Activated B cell treated with CpG ODN at 0.5 μM for 24 hours (primary cell): ENCODE measurements around the gene LDLRAD4. TPM values are rescaled to one million over a fixed set of nuclear protein-coding genes. Genes with fewer than 3 reads are reported as not detected.

Experiments
- ATAC-seq: fragments of 200-7000 bp; cut with Tn5 transposase; one replicate; pipeline ENCODE4 v1.10.0; 2021; ENCODE audit warnings: low read depth, mild to moderate bottlenecking, moderate library complexity
- CTCF ChIA-PET: fragments of 350-600 bp; sonication (Branson Sonifier 250); formaldehyde crosslinking; loops from one replicate; lab custom pipeline; 2021; ENCODE audit warnings: antibody characterized with exemption; lab: Charles Lee
- POLR2A ChIA-PET: fragments of 350-600 bp; sonication (Branson Sonifier 250); formaldehyde crosslinking; loops from one replicate; lab custom pipeline; 2021; ENCODE audit warnings: antibody characterized with exemption; lab: Charles Lee
- DNase-seq: peaks from one replicate; pipeline ENCODE4 v3.0.0; 2022
- H3K27ac Mint-ChIP-seq: one replicate; pipeline ENCODE4 v1.8.0; 2020; ENCODE audit warnings: mixed read lengths
- H3K27me3 Mint-ChIP-seq: one replicate; pipeline ENCODE4 v1.8.0; 2021; ENCODE audit warnings: mixed read lengths
- H3K36me3 Mint-ChIP-seq: one replicate; pipeline ENCODE4 v1.8.0; 2021; ENCODE audit warnings: low read depth, mixed read lengths
- H3K4me1 Mint-ChIP-seq: one replicate; pipeline ENCODE4 v1.8.0; 2021; ENCODE audit warnings: mixed read lengths
- H3K4me3 Mint-ChIP-seq: one replicate; pipeline ENCODE4 v1.8.0; 2020; ENCODE audit warnings: mild to moderate bottlenecking, mixed read lengths
- H3K9me3 Mint-ChIP-seq: one replicate; pipeline ENCODE4 v1.8.0; 2020; ENCODE audit warnings: mixed read lengths
- intact Hi-C: fragments of 100-400 bp; cut with micrococcal nuclease; formaldehyde crosslinking; loops from one replicate; pipeline ENCODE4 v1.15.1; 2024
- total RNA-seq: library from RNA; stranded (reverse); gene quantifications from 2 replicates; pipeline ENCODE4 v1.2.3, GENCODE V29; 2022
- TF ChIP-seq, protein P1 (sequence below): fragments of 200-600 bp; IDR thresholded peaks from one replicate; pipeline ENCODE4 v1.8.0; 2022; ENCODE audit warnings: antibody characterized with exemption, mild to moderate bottlenecking

The LDLRAD4 gene
- total RNA-seq, 1 donor from 2014 or later, result 66.9 TPM

DNA sequence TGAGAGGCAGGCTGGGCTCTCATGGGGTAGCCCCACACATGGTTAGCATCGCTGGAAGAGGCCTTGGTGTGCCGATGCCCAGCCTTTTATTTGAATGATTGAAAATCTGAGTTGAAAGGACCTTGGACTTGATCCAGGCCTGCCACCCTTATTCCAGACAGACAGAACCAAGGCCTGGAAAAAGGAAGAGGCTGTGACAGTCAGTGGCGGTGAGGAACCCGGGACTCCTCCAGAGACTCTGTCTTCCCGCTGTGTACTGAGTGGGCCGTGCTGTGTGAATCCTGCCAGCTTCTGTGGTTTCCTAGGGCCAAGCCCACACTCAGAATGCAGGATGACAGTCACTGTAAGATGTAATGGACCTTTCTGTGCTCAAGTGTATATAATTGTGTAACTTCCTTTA lies 218.5 kb downstream of the LDLRAD4 start:
- Mint-ChIP-seq H3K27ac (no peak overlapping the region), H3K4me3 (no peak overlapping the region), H3K27me3 (peaks cover 4% of the 10 kb centered on the region), H3K4me1 (peaks cover 13% of the 10 kb centered on the region), H3K9me3 (no peaks in the 10 kb centered on the region), H3K36me3 (no peaks in the 10 kb centered on the region)
- ChIA-PET POLR2A (no interaction called here), CTCF (no interaction called here)
- DNase-seq, result no peak
- TF ChIP-seq, protein P1, sequence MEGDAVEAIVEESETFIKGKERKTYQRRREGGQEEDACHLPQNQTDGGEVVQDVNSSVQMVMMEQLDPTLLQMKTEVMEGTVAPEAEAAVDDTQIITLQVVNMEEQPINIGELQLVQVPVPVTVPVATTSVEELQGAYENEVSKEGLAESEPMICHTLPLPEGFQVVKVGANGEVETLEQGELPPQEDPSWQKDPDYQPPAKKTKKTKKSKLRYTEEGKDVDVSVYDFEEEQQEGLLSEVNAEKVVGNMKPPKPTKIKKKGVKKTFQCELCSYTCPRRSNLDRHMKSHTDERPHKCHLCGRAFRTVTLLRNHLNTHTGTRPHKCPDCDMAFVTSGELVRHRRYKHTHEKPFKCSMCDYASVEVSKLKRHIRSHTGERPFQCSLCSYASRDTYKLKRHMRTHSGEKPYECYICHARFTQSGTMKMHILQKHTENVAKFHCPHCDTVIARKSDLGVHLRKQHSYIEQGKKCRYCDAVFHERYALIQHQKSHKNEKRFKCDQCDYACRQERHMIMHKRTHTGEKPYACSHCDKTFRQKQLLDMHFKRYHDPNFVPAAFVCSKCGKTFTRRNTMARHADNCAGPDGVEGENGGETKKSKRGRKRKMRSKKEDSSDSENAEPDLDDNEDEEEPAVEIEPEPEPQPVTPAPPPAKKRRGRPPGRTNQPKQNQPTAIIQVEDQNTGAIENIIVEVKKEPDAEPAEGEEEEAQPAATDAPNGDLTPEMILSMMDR, result no peak
- intact Hi-C loops, result loop anchor here (5.0 kb wide), 1 partner anchor 55 kb away; no protein-coding TSS in a partner anchor
- no peak for ATAC-seq

DNA sequence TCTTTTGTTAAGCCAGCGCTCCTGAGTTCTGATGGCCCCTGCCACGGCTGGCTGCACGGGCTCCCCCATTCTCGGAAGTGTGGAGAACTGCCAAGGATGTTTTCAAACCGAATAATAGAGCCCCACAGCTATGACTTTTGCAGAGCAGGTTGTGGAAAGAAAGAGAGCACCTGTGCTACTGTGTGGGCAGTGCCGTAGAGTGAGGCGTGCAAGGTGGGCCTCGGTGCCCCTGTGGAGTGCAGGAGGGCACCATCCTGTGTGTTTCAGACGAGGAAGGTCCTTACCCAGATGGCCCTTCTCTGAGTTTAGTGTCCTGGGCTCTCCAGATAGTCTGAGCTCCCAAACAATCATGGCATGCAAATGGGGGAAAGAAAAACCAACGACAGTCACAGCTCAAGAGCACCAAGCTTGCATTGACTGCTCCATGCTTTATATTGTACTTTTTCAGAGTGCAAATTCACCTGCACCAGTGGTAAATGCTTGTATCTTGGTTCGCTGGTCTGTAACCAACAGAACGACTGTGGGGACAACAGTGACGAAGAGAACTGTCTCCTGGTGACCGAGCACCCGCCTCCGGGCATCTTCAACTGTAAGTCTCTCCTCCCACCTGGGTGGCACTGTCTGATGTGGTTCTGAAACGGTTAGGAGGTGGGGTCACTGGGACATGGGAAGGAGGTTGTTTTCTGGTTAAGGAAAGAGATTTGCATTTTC lies 219.4 kb downstream of the LDLRAD4 start:
- intact Hi-C loops, result loop anchor here (5.0 kb wide), 1 partner anchor 56 kb away; no protein-coding TSS in a partner anchor
- Mint-ChIP-seq H3K4me1 (peaks cover 13% of the 10 kb centered on the region), H3K27ac (no peak overlapping the region), H3K4me3 (peak overlapping the region; percentile 58), H3K27me3 (peaks cover 4% of the 10 kb centered on the region), H3K9me3 (no peaks in the 10 kb centered on the region), H3K36me3 (no peaks in the 10 kb centered on the region)
- DNase-seq (no peak), ATAC-seq (peak; percentile 71)
- TF ChIP-seq, protein P1, result no peak
- ChIA-PET CTCF (no interaction called here), POLR2A (no interaction called here)

DNA sequence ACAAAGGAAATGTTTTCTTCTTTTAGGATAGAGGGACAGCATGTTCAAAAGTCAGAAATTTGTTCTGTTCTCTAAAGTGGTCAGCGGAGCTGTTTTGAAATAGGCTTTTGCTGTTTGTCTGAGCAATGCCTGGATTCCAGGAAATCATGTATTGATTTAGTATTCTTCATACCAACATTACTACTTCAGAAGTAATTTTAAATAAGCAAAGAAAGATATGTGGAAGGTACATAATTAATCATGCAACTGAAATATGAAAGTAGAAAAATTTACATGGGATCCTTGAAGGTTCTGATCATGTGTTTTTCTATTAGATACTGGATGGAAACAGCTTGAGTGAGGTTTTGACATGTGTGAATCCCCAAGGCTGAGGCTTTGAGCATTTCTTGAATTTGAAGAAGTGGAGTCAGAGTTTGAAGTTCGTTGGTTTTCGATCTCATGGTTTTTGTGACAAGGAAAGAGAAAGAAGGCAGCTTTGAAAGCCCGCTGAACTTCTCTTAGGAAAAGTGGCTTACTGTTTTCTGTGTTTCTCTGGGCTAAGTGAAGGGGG lies 220.0 kb downstream of the LDLRAD4 start:
- TF ChIP-seq, protein P1, result no peak
- Mint-ChIP-seq H3K9me3 (no peaks in the 10 kb centered on the region), H3K27me3 (peaks cover 4% of the 10 kb centered on the region), H3K4me1 (peaks cover 13% of the 10 kb centered on the region), H3K4me3 (peak overlapping the region; percentile 39), H3K36me3 (no peaks in the 10 kb centered on the region), H3K27ac (no peak overlapping the region)
- DNase-seq (no peak), ATAC-seq (no peak)
- ChIA-PET POLR2A (no interaction called here), CTCF (no interaction called here)
- intact Hi-C loops, result loop anchor here (5.0 kb wide), 1 partner anchor 56 kb away; no protein-coding TSS in a partner anchor

DNA sequence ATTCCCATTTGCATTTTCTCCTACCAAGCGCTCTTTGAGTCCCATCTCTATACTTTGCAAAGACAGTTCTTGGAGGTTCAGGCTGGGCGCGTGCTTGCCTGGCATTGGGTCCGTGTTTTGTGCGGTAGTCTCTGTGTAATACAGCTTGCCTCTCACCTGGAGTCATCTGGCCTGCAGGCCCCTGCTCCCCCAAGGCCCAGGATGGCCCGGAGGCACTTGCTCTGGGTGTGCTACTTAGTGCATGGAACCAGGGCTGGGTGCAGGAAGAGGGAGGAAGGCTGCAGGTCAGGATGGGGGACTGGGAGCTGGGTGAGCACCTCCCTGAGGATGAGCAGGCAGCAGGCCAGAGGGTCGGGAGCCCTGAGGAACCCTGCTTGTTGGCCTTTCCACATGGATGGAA lies 220.9 kb downstream of the LDLRAD4 start:
- ChIA-PET CTCF (no interaction called here), POLR2A (no interaction called here)
- Mint-ChIP-seq H3K27ac (no peak overlapping the region), H3K4me1 (peaks cover 13% of the 10 kb centered on the region), H3K36me3 (no peaks in the 10 kb centered on the region), H3K4me3 (no peak overlapping the region), H3K27me3 (peaks cover 4% of the 10 kb centered on the region), H3K9me3 (no peaks in the 10 kb centered on the region)
- TF ChIP-seq, protein P1, result no peak
- ATAC-seq (no peak), DNase-seq (no peak)
- intact Hi-C loops, result loop anchor here (5.0 kb wide), 1 partner anchor 57 kb away; no protein-coding TSS in a partner anchor
